GM12878 (cell line): ENCODE data around the gene AP5B1. TPM values are rescaled to one million over a fixed set of nuclear protein-coding genes. Genes with fewer than 3 reads are reported as not detected.

Experiments used
- ATF3 ChIP-seq: IDR thresholded peaks from 2 replicates; pipeline ENCODE4 v1.6.1; 2011; ENCODE audit warnings: low read depth, mild to moderate bottlenecking, low read length, moderate library complexity, borderline replicate concordance; ENCODE audit errors: extremely low read depth
- BCLAF1 ChIP-seq: fragments of 450-650 bp; IDR thresholded peaks from 2 replicates; pipeline ENCODE4 v1.6.1; 2017; ENCODE audit warnings: antibody characterized with exemption, mild to moderate bottlenecking, moderate library complexity
- BHLHE40 ChIP-seq, 2 experiments: fragments of 450-650 bp in 1 of 2; IDR thresholded peaks; 2 replicates each; pipeline ENCODE4 v1.6.1; 2011 to 2017; ENCODE audit warnings: low read depth in 2 of 2, borderline replicate concordance in 1 of 2, improper control_type of control experiment in 1 of 2, low read length in 1 of 2, mild to moderate bottlenecking in 1 of 2
- CTCF ChIP-seq, 3 experiments: IDR thresholded peaks in 2 of 3; conservative IDR thresholded peaks in 1 of 3; 2 replicates each; pipeline ENCODE4 v1.5.1; 2011; ENCODE audit warnings: low read depth in 3 of 3, low read length in 3 of 3, mild to moderate bottlenecking in 3 of 3, control low read depth in 2 of 3, moderate library complexity in 2 of 3, inconsistent platforms in 1 of 3, mixed read lengths in 1 of 3; ENCODE audit not compliant: control insufficient read depth in 2 of 3, insufficient read depth in 1 of 3; ENCODE audit errors: extremely low read depth in 1 of 3
- FOXM1 ChIP-seq: IDR thresholded peaks from 2 replicates; pipeline ENCODE4 v1.6.1; 2012; ENCODE audit warnings: low read depth, mild to moderate bottlenecking, inconsistent platforms, low read length, moderate library complexity
- GATAD2B ChIP-seq: fragments of 450-650 bp; conservative IDR thresholded peaks from 2 replicates; pipeline ENCODE4 v1.6.1; 2017; ENCODE audit warnings: low read depth, mild to moderate bottlenecking, moderate library complexity
- HDGF ChIP-seq: fragments of 450-650 bp; IDR thresholded peaks from 2 replicates; pipeline ENCODE4 v1.6.1; 2016; ENCODE audit warnings: antibody characterized with exemption
- IKZF1 ChIP-seq: fragments of 450-650 bp; conservative IDR thresholded peaks from 2 replicates; pipeline ENCODE4 v1.6.1; 2017; ENCODE audit warnings: antibody characterized with exemption, mild to moderate bottlenecking
- MXI1 ChIP-seq: fragments of 150-350 bp; IDR thresholded peaks from 2 replicates; pipeline ENCODE4 v1.6.1; 2011; ENCODE audit warnings: low read depth, mild to moderate bottlenecking, inconsistent platforms, low read length, improper control_type of control experiment
- SRF ChIP-seq, 2 experiments: IDR thresholded peaks; 2 replicates each; pipeline ENCODE4 v1.6.1; 2011; ENCODE audit warnings: low read depth in 2 of 2, low read length in 2 of 2, mild to moderate bottlenecking in 1 of 2, moderate library complexity in 1 of 2
- TCF12 ChIP-seq: IDR thresholded peaks from 2 replicates; pipeline ENCODE4 v1.6.1; 2011; ENCODE audit warnings: low read depth, mild to moderate bottlenecking, low read length
- TCF3 ChIP-seq: IDR thresholded peaks from 2 replicates; pipeline ENCODE4 v1.6.1; 2012; ENCODE audit warnings: low read depth, mild to moderate bottlenecking, low read length, borderline replicate concordance; ENCODE audit not compliant: insufficient read depth
- ZBTB11 ChIP-seq: fragments of 450-650 bp; formaldehyde crosslinking; IDR thresholded peaks from 2 replicates; pipeline ENCODE4 v1.5.0; 2022; ENCODE audit warnings: mild to moderate bottlenecking, missing genetic modification characterization
- ZNF592 ChIP-seq: fragments of 450-650 bp; IDR thresholded peaks from 2 replicates; pipeline ENCODE4 v1.6.1; 2017; ENCODE audit warnings: mild to moderate bottlenecking, moderate library complexity
- polyA plus RNA-seq, 11 experiments: library from polyadenylated mRNA; depleted of rRNA in 4 of 11; unstranded in 6 of 11; stranded (reverse) in 5 of 11; fragments of >200 nt; fragmentation: Nextera tagmentation in 4 of 11; fragmentation: Illumina TruSeq in 1 of 11; extraction: Ambion mirVana in 4 of 11; extraction: Trizol in 1 of 11; gene quantifications; 1 replicate in 1 of 11; 2 replicates in 10 of 11; pipeline versions ENCODE4 v1.2.1 to v1.2.3, GENCODE V29; 2011 to 2016; ENCODE audit warnings: inconsistent platforms in 2 of 11, missing spikeins in 2 of 11, low read depth in 1 of 11
- total RNA-seq, 4 experiments: library from RNA; depleted of rRNA in 3 of 4; stranded (reverse); fragments of >200 nt in 3 of 4; fragmentation: Illumina TruSeq in 1 of 4; extraction: Trizol in 1 of 4; gene quantifications; 2 replicates each; pipeline versions ENCODE4 v1.2.1 to v1.2.3, GENCODE V29; 2013 to 2021

Gene AP5B1
- total and polyA plus RNA-seq, 10 of the 15 experiments (the other 5 are each of a cell fraction or from before 2014, with no cell fraction given): 0.47 to 13.1 (median 4.8) TPM

GRCh38 chr11:65779919-65780769, 632 bp downstream of the AP5B1 start (continued):
- no peak for TF ChIP-seq BCLAF1
- TF ChIP-seq GATAD2B: peak; percentile 72
- TF ChIP-seq FOXM1: 0 out of 2 replicates have a peak, but pooled peaks have one; percentile 4
- 0 out of 4 replicates have a peak, but pooled peaks of 1 of the 2 experiments have one; percentile 9 for TF ChIP-seq SRF (IDR thresholded peaks at IDR 0.05; ENCODE audit: low read depth in 2 of 2, low read length in 2 of 2)
- TF ChIP-seq TCF3: no peak
- no peak for TF ChIP-seq ZBTB11 (CRISPR knock-in tag)
- no peak; the same call in 1 of the 2 replicates for TF ChIP-seq HDGF
- TF ChIP-seq IKZF1: peak; percentile 68
- TF ChIP-seq ZNF592: peak; percentile 92
- 0 out of 2 replicates have a peak, but pooled peaks have one; percentile 12 for TF ChIP-seq ATF3
- peak; percentile 54 to 65; a peak in 3 of 4 replicates for TF ChIP-seq BHLHE40 (IDR thresholded peaks at IDR 0.05; ENCODE audit: borderline replicate concordance in 1 of 2, low read depth in 2 of 2, low read length in 1 of 2)
- peak; percentile 60; the same call in 1 of the 2 replicates for TF ChIP-seq MXI1
- TF ChIP-seq CTCF (IDR thresholded peaks at IDR 0.05 in 2 of 3, conservative IDR thresholded peaks at IDR 0.05 in 1 of 3; ENCODE audit: control insufficient read depth in 2 of 3, extremely low read depth in 1 of 3, insufficient read depth in 1 of 3, low read depth in 3 of 3, low read length in 3 of 3): peak; percentile 87 to 98 (median 92)
- no peak for TF ChIP-seq TCF12
